H9 (cell line): ENCODE results near the gene TUB. TPM values are rescaled to one million over a fixed set of nuclear protein-coding genes. Genes with fewer than 3 reads are reported as not detected.

Experiments
- DNase-seq: peaks from one replicate; pipeline ENCODE4 v3.0.0-alpha.2; 2017
- H2AFZ ChIP-seq: one replicate; pipeline ENCODE4 v1.6.1; 2013; ENCODE audit warnings: mild to moderate bottlenecking, low read length, control low read depth, moderate library complexity
- H2AK5ac ChIP-seq: 2 replicates; pipeline ENCODE4 v1.6.1; 2013; ENCODE audit warnings: low read length, control low read depth, mixed read lengths; ENCODE audit not compliant: insufficient read length
- H2BK120ac ChIP-seq: one replicate; pipeline ENCODE4 v1.6.1; 2013; ENCODE audit warnings: low read depth, mild to moderate bottlenecking, low read length, control low read depth, inconsistent platforms; ENCODE audit not compliant: poor library complexity, severe bottlenecking
- H2BK12ac ChIP-seq: 2 replicates; pipeline ENCODE4 v1.6.1; 2013; ENCODE audit warnings: low read length, control low read depth, mixed read lengths, low read depth; ENCODE audit not compliant: insufficient read length
- H2BK15ac ChIP-seq: 2 replicates; pipeline ENCODE4 v1.6.1; 2013; ENCODE audit warnings: low read depth, low read length, control low read depth
- H2BK20ac ChIP-seq: one replicate; pipeline ENCODE4 v1.6.1; 2013; ENCODE audit warnings: low read depth, mild to moderate bottlenecking, low read length, control low read depth, inconsistent platforms; ENCODE audit not compliant: poor library complexity, severe bottlenecking
- H2BK5ac ChIP-seq: 2 replicates; pipeline ENCODE4 v1.6.1; 2013; ENCODE audit warnings: low read length, control low read depth, mixed read lengths; ENCODE audit not compliant: insufficient read length
- H3K14ac ChIP-seq: 2 replicates; pipeline ENCODE4 v1.6.1; 2013; ENCODE audit warnings: low read length, control low read depth; ENCODE audit not compliant: insufficient read depth
- H3K18ac ChIP-seq: 2 replicates; pipeline ENCODE4 v1.6.1; 2013; ENCODE audit warnings: low read depth, mild to moderate bottlenecking, mixed read lengths, low read length, control low read depth; ENCODE audit not compliant: insufficient read length
- H3K23ac ChIP-seq: 2 replicates; pipeline ENCODE4 v1.6.1; 2013; ENCODE audit warnings: low read length, control low read depth, mixed read lengths, low read depth; ENCODE audit not compliant: insufficient read length
- H3K23me2 ChIP-seq: 2 replicates; pipeline ENCODE4 v1.6.1; 2013; ENCODE audit warnings: low read depth, mild to moderate bottlenecking, mixed read lengths, low read length, control low read depth; ENCODE audit not compliant: insufficient read length, poor library complexity, severe bottlenecking
- H3K27ac ChIP-seq: 2 replicates; pipeline ENCODE4 v1.5.1; 2013; ENCODE audit warnings: low read length, control low read depth, mixed read lengths, low read depth; ENCODE audit not compliant: insufficient read length
- H3K27me3 ChIP-seq: 2 replicates; pipeline ENCODE4 v1.6.1; 2013; ENCODE audit warnings: low read length, control low read depth, inconsistent platforms; ENCODE audit not compliant: insufficient read depth
- H3K4ac ChIP-seq: 2 replicates; pipeline ENCODE4 v1.6.1; 2013; ENCODE audit warnings: low read depth, mild to moderate bottlenecking, control low read depth, inconsistent platforms, low read length, moderate library complexity
- H3K4me1 ChIP-seq: 2 replicates; pipeline ENCODE4 v1.6.1; 2013; ENCODE audit warnings: low read length, control low read depth, inconsistent platforms; ENCODE audit not compliant: insufficient read depth
- H3K4me2 ChIP-seq: 2 replicates; pipeline ENCODE4 v1.6.1; 2013; ENCODE audit warnings: low read length, control low read depth, mixed read lengths; ENCODE audit not compliant: insufficient read length, insufficient read depth
- H3K56ac ChIP-seq: 2 replicates; pipeline ENCODE4 v1.6.1; 2013; ENCODE audit warnings: low read depth, mild to moderate bottlenecking, mixed read lengths, low read length, control low read depth; ENCODE audit not compliant: insufficient read length
- H3K79me1 ChIP-seq: 2 replicates; pipeline ENCODE4 v1.6.1; 2013; ENCODE audit warnings: low read depth, mild to moderate bottlenecking, moderate library complexity, low read length, control low read depth, inconsistent platforms; ENCODE audit not compliant: insufficient read depth, poor library complexity, severe bottlenecking
- H3K79me2 ChIP-seq: 2 replicates; pipeline ENCODE4 v1.6.1; 2013; ENCODE audit warnings: low read length, control low read depth, inconsistent platforms; ENCODE audit not compliant: insufficient read depth
- H3K9ac ChIP-seq: 2 replicates; pipeline ENCODE4 v1.6.1; 2013; ENCODE audit warnings: low read length, control low read depth, mixed read lengths; ENCODE audit not compliant: insufficient read length; ENCODE audit errors: extremely low read depth
- H3K9me3 ChIP-seq: one replicate; pipeline ENCODE4 v1.6.1; 2013; ENCODE audit warnings: low read depth, low read length, inconsistent platforms; ENCODE audit not compliant: control insufficient read depth
- H3T11ph ChIP-seq: one replicate; pipeline ENCODE4 v1.6.1; 2013; ENCODE audit warnings: mild to moderate bottlenecking, low read length, control low read depth, inconsistent platforms
- H4K20me1 ChIP-seq: one replicate; pipeline ENCODE4 v1.6.1; 2013; ENCODE audit not compliant: control insufficient read depth, insufficient read length, insufficient read depth
- H4K5ac ChIP-seq: 2 replicates; pipeline ENCODE4 v1.6.1; 2013; ENCODE audit warnings: low read depth, mild to moderate bottlenecking, mixed read lengths, low read length, control low read depth; ENCODE audit not compliant: insufficient read length
- H4K8ac ChIP-seq: replicated peaks from 2 replicates; pipeline ENCODE4 v1.6.1; 2013; ENCODE audit warnings: low read length, control low read depth, mixed read lengths, low read depth; ENCODE audit not compliant: insufficient read length
- H4K91ac ChIP-seq: 2 replicates; pipeline ENCODE4 v1.6.1; 2013; ENCODE audit warnings: low read depth, mild to moderate bottlenecking, moderate library complexity, mixed read lengths, low read length, control low read depth; ENCODE audit not compliant: insufficient read length
- H3K27ac Mint-ChIP-seq, 3 experiments: 2 replicates in 2 of 3; 3 replicates in 1 of 3; pipeline ENCODE4 v1.8.0; 2020 to 2021; ENCODE audit warnings: mixed read lengths in 3 of 3, mild to moderate bottlenecking in 1 of 3, moderate library complexity in 1 of 3
- H3K27me3 Mint-ChIP-seq: 2 replicates; pipeline ENCODE4 v1.8.0; 2021; ENCODE audit warnings: low read depth, mild to moderate bottlenecking, moderate library complexity, mixed read lengths
- H3K36me3 Mint-ChIP-seq, 3 experiments: 2 replicates in 2 of 3; 3 replicates in 1 of 3; pipeline ENCODE4 v1.8.0; 2020 to 2021; ENCODE audit warnings: low read depth in 3 of 3, mixed read lengths in 3 of 3; ENCODE audit not compliant: insufficient read depth in 1 of 3
- H3K4me1 Mint-ChIP-seq, 2 experiments: 2 replicates each; pipeline ENCODE4 v1.8.0; 2020; ENCODE audit warnings: mixed read lengths in 2 of 2
- H3K4me3 Mint-ChIP-seq, 2 experiments: 2 replicates in 1 of 2; 3 replicates in 1 of 2; pipeline ENCODE4 v1.8.0; 2020 to 2021; ENCODE audit warnings: mild to moderate bottlenecking in 2 of 2, mixed read lengths in 2 of 2, moderate library complexity in 1 of 2
- H3K9me3 Mint-ChIP-seq, 2 experiments: 2 replicates in 1 of 2; 3 replicates in 1 of 2; pipeline ENCODE4 v1.8.0; 2020; ENCODE audit warnings: mild to moderate bottlenecking in 2 of 2, mixed read lengths in 2 of 2, moderate library complexity in 1 of 2
- CTCF ChIP-seq: fragments of 200-600 bp; sonication (generic); conservative IDR thresholded peaks from 3 replicates; pipeline ENCODE4 v1.8.0; 2021; ENCODE audit warnings: antibody characterized with exemption, mild to moderate bottlenecking
- WGBS: extraction: QIAGEN DNeasy Blood & Tissue Kit; methylation state at CpG from one replicate; pipeline ENCODE4 v1.1.7; 2013; ENCODE audit warnings: missing lambda C conversion rate, low lambda C conversion rate, mixed read lengths; ENCODE audit not compliant: insufficient read length; ENCODE audit errors: extremely low coverage; 5-methylcytosine and 5-hydroxymethylcytosine counted together
- total RNA-seq: library from RNA; stranded (reverse); gene quantifications from 2 replicates; pipeline ENCODE4 v1.2.1, GENCODE V29; 2021

Gene TUB
- total RNA-seq, 1 experiment from 2014 or later = 14.8 TPM

GRCh38 chr11:8080069-8080670 lies 841 bp upstream of the TUB start:
- H4K91ac ChIP-seq = no peak overlapping the region
- H3T11ph ChIP-seq = no peak overlapping the region
- no peaks in the 10 kb centered on the region for H3K79me2 ChIP-seq
- no peak overlapping the region for H3K56ac ChIP-seq
- no peak overlapping the region for H3K27ac ChIP-seq
- no peak overlapping the region for H2AK5ac ChIP-seq
- Mint-ChIP-seq H3K27ac (no peak overlapping the region), H3K4me3 (peak overlapping the region; percentile 73 to 85), H3K27me3 (peaks cover 65% of the 10 kb centered on the region), H3K9me3 (no peaks in the 10 kb centered on the region), H3K4me1 (peaks cover 40% of the 10 kb centered on the region in 2 experiments), H3K36me3 (no peaks in the 10 kb centered on the region; a peak in 1 of 7 replicates)
- H3K27me3 ChIP-seq = peaks cover 2% of the 10 kb centered on the region; the same call in 1 of the 2 replicates
- TF ChIP-seq CTCF = no peak
- H3K23ac ChIP-seq = no peak overlapping the region
- no peak overlapping the region for H3K18ac ChIP-seq
- no peak for DNase-seq
- H3K4me2 ChIP-seq = peak overlapping the region; percentile 44
- H4K5ac ChIP-seq = no peak overlapping the region
- H3K14ac ChIP-seq = no peak overlapping the region
- no CpG with 5 or more reads among the region's 24 CpGs for WGBS
- H2BK20ac ChIP-seq = no peak overlapping the region
- H2BK5ac ChIP-seq = no peak overlapping the region
- H3K9me3 ChIP-seq = no peaks in the 10 kb centered on the region
- H4K20me1 ChIP-seq = no peaks in the 10 kb centered on the region
- no peak overlapping the region for H4K8ac ChIP-seq
- H3K23me2 ChIP-seq = peaks cover 6% of the 10 kb centered on the region
- no peak overlapping the region for H2BK15ac ChIP-seq
- no peak overlapping the region for H2BK120ac ChIP-seq
- no peak overlapping the region for H2BK12ac ChIP-seq
- H2AFZ ChIP-seq = no peak overlapping the region
- no peak overlapping the region for H3K9ac ChIP-seq
- H3K79me1 ChIP-seq = no peaks in the 10 kb centered on the region
- H3K4me1 ChIP-seq = peaks cover 10% of the 10 kb centered on the region; the same call in 1 of the 2 replicates
- no peak overlapping the region for H3K4ac ChIP-seq
